ENCODE measurements around the gene GDI2.

GRCh38 chr10:5761220-5761619, 52.0 kb downstream of the GDI2 start:
- TF ChIP-seq EZH2 (IDR thresholded peaks at IDR 0.05; ENCODE audit: low read length): no peak
- TF ChIP-seq, protein P1, sequence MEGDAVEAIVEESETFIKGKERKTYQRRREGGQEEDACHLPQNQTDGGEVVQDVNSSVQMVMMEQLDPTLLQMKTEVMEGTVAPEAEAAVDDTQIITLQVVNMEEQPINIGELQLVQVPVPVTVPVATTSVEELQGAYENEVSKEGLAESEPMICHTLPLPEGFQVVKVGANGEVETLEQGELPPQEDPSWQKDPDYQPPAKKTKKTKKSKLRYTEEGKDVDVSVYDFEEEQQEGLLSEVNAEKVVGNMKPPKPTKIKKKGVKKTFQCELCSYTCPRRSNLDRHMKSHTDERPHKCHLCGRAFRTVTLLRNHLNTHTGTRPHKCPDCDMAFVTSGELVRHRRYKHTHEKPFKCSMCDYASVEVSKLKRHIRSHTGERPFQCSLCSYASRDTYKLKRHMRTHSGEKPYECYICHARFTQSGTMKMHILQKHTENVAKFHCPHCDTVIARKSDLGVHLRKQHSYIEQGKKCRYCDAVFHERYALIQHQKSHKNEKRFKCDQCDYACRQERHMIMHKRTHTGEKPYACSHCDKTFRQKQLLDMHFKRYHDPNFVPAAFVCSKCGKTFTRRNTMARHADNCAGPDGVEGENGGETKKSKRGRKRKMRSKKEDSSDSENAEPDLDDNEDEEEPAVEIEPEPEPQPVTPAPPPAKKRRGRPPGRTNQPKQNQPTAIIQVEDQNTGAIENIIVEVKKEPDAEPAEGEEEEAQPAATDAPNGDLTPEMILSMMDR (optimal IDR thresholded peaks at IDR 0.05 in 1 of 3, IDR thresholded peaks at IDR 0.05 in 1 of 3, conservative IDR thresholded peaks at IDR 0.05 in 1 of 3; ENCODE audit: extremely low read depth in 1 of 3, insufficient read depth in 2 of 3, low read length in 3 of 3): no peak

Measured in keratinocyte (primary cell).